Measurements from ENCODE around the gene NDUFA12.

The NDUFA12 gene

GRCh38 chr12:94948232-94948810 is 55.2 kb downstream of the NDUFA12 start:
- TF ChIP-seq, protein P1, sequence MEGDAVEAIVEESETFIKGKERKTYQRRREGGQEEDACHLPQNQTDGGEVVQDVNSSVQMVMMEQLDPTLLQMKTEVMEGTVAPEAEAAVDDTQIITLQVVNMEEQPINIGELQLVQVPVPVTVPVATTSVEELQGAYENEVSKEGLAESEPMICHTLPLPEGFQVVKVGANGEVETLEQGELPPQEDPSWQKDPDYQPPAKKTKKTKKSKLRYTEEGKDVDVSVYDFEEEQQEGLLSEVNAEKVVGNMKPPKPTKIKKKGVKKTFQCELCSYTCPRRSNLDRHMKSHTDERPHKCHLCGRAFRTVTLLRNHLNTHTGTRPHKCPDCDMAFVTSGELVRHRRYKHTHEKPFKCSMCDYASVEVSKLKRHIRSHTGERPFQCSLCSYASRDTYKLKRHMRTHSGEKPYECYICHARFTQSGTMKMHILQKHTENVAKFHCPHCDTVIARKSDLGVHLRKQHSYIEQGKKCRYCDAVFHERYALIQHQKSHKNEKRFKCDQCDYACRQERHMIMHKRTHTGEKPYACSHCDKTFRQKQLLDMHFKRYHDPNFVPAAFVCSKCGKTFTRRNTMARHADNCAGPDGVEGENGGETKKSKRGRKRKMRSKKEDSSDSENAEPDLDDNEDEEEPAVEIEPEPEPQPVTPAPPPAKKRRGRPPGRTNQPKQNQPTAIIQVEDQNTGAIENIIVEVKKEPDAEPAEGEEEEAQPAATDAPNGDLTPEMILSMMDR (IDR thresholded peaks at IDR 0.05; ENCODE audit: low read depth, low read length): no peak
- DNase-seq (ENCODE audit: extremely low read depth, low read depth): no peak

DNA sequence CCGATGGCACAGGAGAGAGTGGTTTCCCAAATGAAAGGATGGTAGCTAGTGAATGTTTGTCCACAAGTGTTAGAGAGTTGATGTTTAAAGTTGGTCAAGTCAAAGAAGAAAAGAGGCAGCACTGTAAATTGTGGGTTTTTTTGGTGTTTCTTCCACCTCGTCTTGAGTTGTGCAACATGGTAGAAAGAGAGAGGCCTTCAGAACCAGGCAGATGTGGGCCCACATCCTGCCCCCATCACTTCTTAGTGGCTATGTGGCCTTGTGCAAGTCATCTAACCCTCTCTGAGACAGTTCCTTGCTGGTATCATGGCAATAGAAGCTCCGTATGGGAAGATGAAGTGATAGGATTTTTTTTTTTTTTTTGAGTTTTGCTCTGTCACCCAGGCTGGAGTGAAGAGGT is 60.8 kb downstream of the NDUFA12 start:
- TF ChIP-seq, protein P1 (IDR thresholded peaks at IDR 0.05; ENCODE audit: low read depth, low read length): no peak
- DNase-seq (ENCODE audit: extremely low read depth, low read depth): no peak

DNA sequence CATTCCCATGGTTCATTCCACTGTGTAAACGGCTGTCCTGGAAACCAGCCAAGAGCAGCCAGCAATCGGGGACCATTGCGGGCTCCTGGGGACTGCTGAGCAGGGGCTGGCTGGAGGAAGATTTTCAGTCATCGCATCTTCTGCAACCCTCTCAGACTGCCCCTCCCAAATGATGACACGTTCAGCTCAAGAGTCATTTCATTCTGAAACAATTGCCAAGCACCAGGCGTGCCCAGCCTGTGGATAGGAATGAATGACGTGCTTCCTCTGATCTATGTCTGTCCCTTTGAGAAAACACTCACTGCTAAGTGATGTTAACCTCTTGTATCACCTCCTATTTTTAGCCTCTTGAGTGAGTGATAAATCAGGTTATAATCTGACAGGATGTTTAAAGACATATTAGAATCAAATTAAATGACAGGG is 62.0 kb downstream of the NDUFA12 start:
- TF ChIP-seq, protein P1 (IDR thresholded peaks at IDR 0.05; ENCODE audit: low read depth, low read length): no peak
- peak; percentile 23 for DNase-seq (ENCODE audit: extremely low read depth, low read depth)

DNA sequence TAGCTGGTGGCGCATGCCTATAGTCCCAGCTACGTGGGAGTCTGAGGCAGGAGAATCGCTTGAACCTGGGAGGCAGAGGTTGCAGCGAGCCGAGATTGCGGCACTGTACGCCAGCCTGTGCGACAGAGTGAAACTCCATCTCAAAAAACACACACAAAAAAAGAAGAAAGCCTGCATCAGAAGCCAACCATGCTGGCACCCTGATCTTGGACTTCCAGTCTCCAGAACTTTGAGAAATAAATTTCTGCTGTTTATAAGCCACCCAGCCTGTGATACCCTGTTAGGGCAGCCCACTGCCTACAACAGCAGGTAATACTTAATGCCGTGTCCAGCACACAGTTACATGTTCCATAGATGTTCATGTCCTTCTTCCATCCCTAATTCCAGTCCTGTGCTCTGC is 62.7 kb downstream of the NDUFA12 start:
- TF ChIP-seq, protein P1 (IDR thresholded peaks at IDR 0.05; ENCODE audit: low read depth, low read length): no peak
- no peak for DNase-seq (ENCODE audit: extremely low read depth, low read depth)

- TF ChIP-seq, protein P1 (IDR thresholded peaks at IDR 0.05; ENCODE audit: low read depth, low read length): no peak
- no peak for DNase-seq (ENCODE audit: extremely low read depth, low read depth)
Measured at GRCh38 chr12:94938583-94938982, 64.9 kb downstream of the NDUFA12 start.

- TF ChIP-seq, protein P1 (IDR thresholded peaks at IDR 0.05; ENCODE audit: low read depth, low read length): no peak
- no peak for DNase-seq (ENCODE audit: extremely low read depth, low read depth)
Measured at GRCh38 chr12:94930772-94931171, 72.7 kb downstream of the NDUFA12 start.

DNA sequence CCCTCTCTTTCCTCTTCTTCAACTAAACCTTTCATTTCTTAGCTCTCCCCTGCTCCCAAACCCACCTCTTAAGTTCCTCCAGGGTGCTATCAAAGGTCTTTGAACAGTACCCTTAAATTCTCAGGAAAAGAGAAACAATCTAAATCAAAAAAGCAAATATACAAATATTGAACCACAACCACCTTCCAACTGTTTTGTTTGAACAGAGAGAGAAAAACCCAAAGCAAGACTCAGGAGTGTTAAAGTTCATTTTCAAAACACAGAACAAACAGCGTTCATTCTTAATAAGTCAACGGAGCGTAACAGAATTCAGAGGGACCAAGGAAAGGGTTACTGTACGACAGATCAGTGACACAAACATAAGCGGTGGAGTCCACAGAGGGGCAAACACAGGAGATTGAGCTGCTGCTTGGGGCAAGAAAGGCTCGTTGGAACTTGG is 73.3 kb downstream of the NDUFA12 start:
- TF ChIP-seq, protein P1 (IDR thresholded peaks at IDR 0.05; ENCODE audit: low read depth, low read length): no peak
- no peak for DNase-seq (ENCODE audit: extremely low read depth, low read depth)

All from AG09319 (cell line).